OCI-LY1 (cell line): ENCODE results near the gene PLXNA3.

Source experiments
- EZH2 ChIP-seq: fragments of 200-600 bp; sonication (generic), shearing (Covaris generic); IDR thresholded peaks from 2 replicates; pipeline ENCODE4 v1.8.0; 2017; ENCODE audit warnings: borderline replicate concordance, mixed run types, mild to moderate bottlenecking, antibody characterized with exemption, low read length, moderate library complexity, mixed read lengths
- TF ChIP-seq, protein P1 (sequence below): fragments of 200-600 bp; sonication (generic), shearing (Covaris generic); IDR thresholded peaks from 2 replicates; pipeline ENCODE4 v1.5.1; 2017; ENCODE audit warnings: mild to moderate bottlenecking, antibody characterized with exemption, low read length, moderate library complexity, mixed read lengths

DNA sequence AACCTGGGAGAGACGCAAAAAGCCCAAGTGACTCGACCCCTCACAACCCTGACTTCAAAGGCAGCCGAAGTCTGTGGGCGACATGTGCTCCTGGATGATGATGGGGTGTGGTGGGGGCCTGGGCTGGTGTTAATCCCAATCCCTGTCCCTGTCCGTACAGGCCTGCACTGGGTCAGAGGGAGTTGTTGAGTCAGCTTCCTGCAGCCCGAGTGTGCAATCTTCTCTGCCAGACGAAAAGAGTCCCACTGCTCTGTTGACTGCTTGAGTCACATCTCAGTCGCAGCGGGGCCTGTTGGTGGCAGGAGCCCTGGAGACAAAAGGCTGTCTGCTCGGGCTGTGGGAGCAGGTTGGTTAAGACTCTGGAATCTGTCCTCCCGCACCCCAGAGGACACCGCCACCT is 47.7 kb downstream of the PLXNA3 start:
- TF ChIP-seq, protein P1, sequence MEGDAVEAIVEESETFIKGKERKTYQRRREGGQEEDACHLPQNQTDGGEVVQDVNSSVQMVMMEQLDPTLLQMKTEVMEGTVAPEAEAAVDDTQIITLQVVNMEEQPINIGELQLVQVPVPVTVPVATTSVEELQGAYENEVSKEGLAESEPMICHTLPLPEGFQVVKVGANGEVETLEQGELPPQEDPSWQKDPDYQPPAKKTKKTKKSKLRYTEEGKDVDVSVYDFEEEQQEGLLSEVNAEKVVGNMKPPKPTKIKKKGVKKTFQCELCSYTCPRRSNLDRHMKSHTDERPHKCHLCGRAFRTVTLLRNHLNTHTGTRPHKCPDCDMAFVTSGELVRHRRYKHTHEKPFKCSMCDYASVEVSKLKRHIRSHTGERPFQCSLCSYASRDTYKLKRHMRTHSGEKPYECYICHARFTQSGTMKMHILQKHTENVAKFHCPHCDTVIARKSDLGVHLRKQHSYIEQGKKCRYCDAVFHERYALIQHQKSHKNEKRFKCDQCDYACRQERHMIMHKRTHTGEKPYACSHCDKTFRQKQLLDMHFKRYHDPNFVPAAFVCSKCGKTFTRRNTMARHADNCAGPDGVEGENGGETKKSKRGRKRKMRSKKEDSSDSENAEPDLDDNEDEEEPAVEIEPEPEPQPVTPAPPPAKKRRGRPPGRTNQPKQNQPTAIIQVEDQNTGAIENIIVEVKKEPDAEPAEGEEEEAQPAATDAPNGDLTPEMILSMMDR, result no peak
- TF ChIP-seq EZH2, result no peak
